HEK293 (cell line): ENCODE measurements around the gene CHRM3.
"Not testable (repeated sequence)": the region's sequence is repeated elsewhere in the genome, so short reads cannot be mapped to it uniquely, and the experiment has no call there.

Experiments used
- CTCF ChIA-PET: fragments of 350-600 bp; formaldehyde crosslinking; extraction: SDS; loops from one replicate; lab custom pipeline; 2021; ENCODE audit warnings: antibody characterized with exemption; lab: Yijun Ruan, JAX
- POLR2A ChIA-PET: fragments of 300-600 bp; formaldehyde crosslinking; extraction: SDS; loops from one replicate; lab custom pipeline; 2020; ENCODE audit warnings: antibody characterized with exemption, inconsistent platforms; lab: Yijun Ruan, JAX
- H3K27ac ChIP-seq: fragments of 200-500 bp; sonication (Bioruptor generic); 2 replicates; pipeline ENCODE4 v1.5.1; 2014; ENCODE audit warnings: low read depth, low read length, control low read depth, inconsistent platforms; ENCODE audit errors: extremely low read depth
- H3K36me3 ChIP-seq, 2 experiments: fragments of 200-500 bp in 1 of 2; sonication (Bioruptor generic) in 1 of 2; 1 replicate in 1 of 2; 2 replicates in 1 of 2; pipeline ENCODE4 v1.5.1; 2014 to 2017; ENCODE audit warnings: inconsistent platforms in 2 of 2, low read length in 2 of 2; ENCODE audit not compliant: control insufficient read depth in 2 of 2, insufficient read depth in 1 of 2
- H3K4me1 ChIP-seq: fragments of 200-500 bp; sonication (Bioruptor generic); 2 replicates; pipeline ENCODE4 v1.5.1; 2014; ENCODE audit warnings: mild to moderate bottlenecking, low read length, inconsistent platforms; ENCODE audit not compliant: control insufficient read depth, insufficient read depth
- H3K4me3 ChIP-seq: 2 replicates; pipeline ENCODE4 v1.5.1; 2011; ENCODE audit warnings: low read depth, mild to moderate bottlenecking, control low read depth, low read length, moderate library complexity
- H3K9me3 ChIP-seq: fragments of 200-500 bp; sonication (Bioruptor generic); 2 replicates; pipeline ENCODE4 v1.5.1; 2014; ENCODE audit warnings: low read depth, low read length, inconsistent platforms; ENCODE audit not compliant: control insufficient read depth, insufficient read depth
- GFI1B ChIP-seq: fragments of 450-650 bp; formaldehyde crosslinking; IDR thresholded peaks from 2 replicates; pipeline ENCODE4 v1.5.1; 2016; ENCODE audit warnings: missing biosample characterization, missing genetic modification characterization
- GLIS2 ChIP-seq: fragments of 450-650 bp; formaldehyde crosslinking; IDR thresholded peaks from 2 replicates; pipeline ENCODE4 v1.5.1; 2016; ENCODE audit warnings: missing biosample characterization, missing genetic modification characterization
- KLF10 ChIP-seq: fragments of 450-650 bp; IDR thresholded peaks from 2 replicates; pipeline ENCODE4 v1.5.1; 2018; ENCODE audit warnings: missing biosample characterization, mild to moderate bottlenecking, missing genetic modification characterization
- YY1 ChIP-seq: fragments of 450-650 bp; formaldehyde crosslinking; IDR thresholded peaks from 2 replicates; pipeline ENCODE4 v1.5.1; 2018; ENCODE audit warnings: missing biosample characterization, missing genetic modification characterization
- ZBTB1 ChIP-seq: fragments of 450-650 bp; formaldehyde crosslinking; IDR thresholded peaks from 2 replicates; pipeline ENCODE4 v1.5.1; 2016; ENCODE audit warnings: missing biosample characterization, missing genetic modification characterization
- ZNF10 ChIP-seq: fragments of 450-650 bp; formaldehyde crosslinking; IDR thresholded peaks from 2 replicates; pipeline ENCODE4 v1.5.1; 2017; ENCODE audit warnings: missing biosample characterization, missing genetic modification characterization
- ZNF133 ChIP-seq: fragments of 450-650 bp; formaldehyde crosslinking; IDR thresholded peaks from 2 replicates; pipeline ENCODE4 v1.5.1; 2016; ENCODE audit warnings: missing biosample characterization, missing genetic modification characterization
- ZNF140 ChIP-seq: fragments of 450-650 bp; formaldehyde crosslinking; IDR thresholded peaks from 2 replicates; pipeline ENCODE4 v1.5.1; 2016; ENCODE audit warnings: missing biosample characterization, missing genetic modification characterization
- ZNF23 ChIP-seq: fragments of 450-650 bp; formaldehyde crosslinking; IDR thresholded peaks from 2 replicates; pipeline ENCODE4 v1.5.1; 2016; ENCODE audit warnings: missing biosample characterization, missing genetic modification characterization, borderline replicate concordance
- ZNF266 ChIP-seq: fragments of 450-650 bp; formaldehyde crosslinking; IDR thresholded peaks from 2 replicates; pipeline ENCODE4 v1.5.1; 2016; ENCODE audit warnings: missing biosample characterization, missing genetic modification characterization, low read depth
- ZNF391 ChIP-seq: fragments of 450-650 bp; formaldehyde crosslinking; IDR thresholded peaks from 2 replicates; pipeline ENCODE4 v1.5.1; 2016; ENCODE audit warnings: low read depth, missing biosample characterization, missing genetic modification characterization, borderline replicate concordance
- ZNF394 ChIP-seq: fragments of 450-650 bp; formaldehyde crosslinking; IDR thresholded peaks from 2 replicates; pipeline ENCODE4 v1.5.1; 2016; ENCODE audit warnings: missing biosample characterization, missing genetic modification characterization, mild to moderate bottlenecking, moderate library complexity, borderline replicate concordance
- ZNF426 ChIP-seq: fragments of 450-650 bp; formaldehyde crosslinking; IDR thresholded peaks from 2 replicates; pipeline ENCODE4 v1.5.1; 2017; ENCODE audit warnings: missing biosample characterization, missing genetic modification characterization, mild to moderate bottlenecking, inconsistent platforms, moderate library complexity
- ZNF548 ChIP-seq: fragments of 450-650 bp; formaldehyde crosslinking; IDR thresholded peaks from 2 replicates; pipeline ENCODE4 v1.5.1; 2016; ENCODE audit warnings: missing biosample characterization, missing genetic modification characterization
- ZNF560 ChIP-seq: fragments of 450-650 bp; formaldehyde crosslinking; IDR thresholded peaks from 2 replicates; pipeline ENCODE4 v1.5.1; 2017; ENCODE audit warnings: missing biosample characterization, missing genetic modification characterization, borderline replicate concordance
- ZNF621 ChIP-seq: fragments of 450-650 bp; formaldehyde crosslinking; IDR thresholded peaks from 2 replicates; pipeline ENCODE4 v1.5.1; 2017; ENCODE audit warnings: missing biosample characterization, missing genetic modification characterization
- ZNF654 ChIP-seq: fragments of 450-650 bp; formaldehyde crosslinking; IDR thresholded peaks from 2 replicates; pipeline ENCODE4 v1.5.1; 2016; ENCODE audit warnings: low read depth, missing biosample characterization, missing genetic modification characterization
- ZNF664 ChIP-seq: fragments of 450-650 bp; formaldehyde crosslinking; IDR thresholded peaks from 2 replicates; pipeline ENCODE4 v1.5.1; 2016; ENCODE audit warnings: missing biosample characterization, missing genetic modification characterization
- ZNF747 ChIP-seq: fragments of 450-650 bp; formaldehyde crosslinking; IDR thresholded peaks from 2 replicates; pipeline ENCODE4 v1.5.1; 2016; ENCODE audit warnings: missing biosample characterization, missing genetic modification characterization
- TF ChIP-seq, protein P1 (sequence below): fragments of 450-650 bp; formaldehyde crosslinking; IDR thresholded peaks from 2 replicates; pipeline ENCODE4 v1.5.1; 2016; ENCODE audit warnings: missing biosample characterization, missing genetic modification characterization, low read depth
- TF ChIP-seq, protein P2 (sequence below): fragments of 450-650 bp; formaldehyde crosslinking; IDR thresholded peaks from 2 replicates; pipeline ENCODE4 v1.5.1; 2017; ENCODE audit warnings: missing biosample characterization, missing genetic modification characterization
- TF ChIP-seq, protein P3 (sequence below): fragments of 450-650 bp; formaldehyde crosslinking; conservative IDR thresholded peaks from 2 replicates; pipeline ENCODE4 v1.5.1; 2016; ENCODE audit warnings: low read depth, missing biosample characterization, missing genetic modification characterization
- TF ChIP-seq, protein P4 (sequence below): fragments of 450-650 bp; formaldehyde crosslinking; conservative IDR thresholded peaks from 2 replicates; pipeline ENCODE4 v1.5.1; 2016; ENCODE audit warnings: low read depth, missing biosample characterization, missing genetic modification characterization

The CHRM3 gene

DNA sequence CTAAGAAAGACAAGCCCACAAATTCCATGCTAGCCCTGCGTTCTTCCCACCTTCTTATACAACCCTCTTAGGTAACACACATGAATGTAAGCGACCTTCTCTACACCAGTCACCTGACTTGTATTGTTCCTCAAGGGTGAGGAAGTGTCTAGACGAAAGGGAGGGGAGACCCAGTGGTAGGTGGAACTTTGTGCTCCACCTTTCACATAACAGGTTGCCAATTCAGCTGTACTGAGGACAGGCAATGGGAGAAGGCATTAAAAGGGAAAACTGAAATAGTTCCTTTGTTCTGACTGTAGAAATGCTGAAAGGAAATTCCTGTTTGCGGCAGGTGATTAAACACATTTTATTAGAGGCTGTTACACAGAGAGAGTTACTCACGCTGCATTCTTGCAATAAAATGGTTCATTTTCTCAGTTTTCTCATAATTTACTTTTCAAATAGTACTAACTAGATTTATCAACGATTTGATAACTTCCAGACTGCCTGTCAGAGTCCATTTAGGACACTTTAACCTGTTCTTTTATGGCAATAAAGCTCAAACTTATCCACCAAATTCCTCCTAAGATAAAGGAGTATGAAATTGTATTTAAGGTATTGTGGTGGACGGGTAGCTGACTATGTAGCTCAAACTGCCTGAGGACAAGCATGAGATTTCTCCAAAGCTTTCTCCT, 17.8 kb upstream of the CHRM3 start:
- CTCF ChIA-PET = no interaction called here
- no peak overlapping the region for H3K4me3 ChIP-seq
- H3K27ac ChIP-seq = no peak overlapping the region
- H3K9me3 ChIP-seq = no peaks in the 10 kb centered on the region
- H3K4me1 ChIP-seq = no peaks in the 10 kb centered on the region
- no peaks in the 10 kb centered on the region for H3K36me3 ChIP-seq
- POLR2A ChIA-PET = no interaction called here
- TF ChIP-seq ZNF548 (tag by site-specific recombination) (no peak), ZNF23 (tag by site-specific recombination) (no peak), ZNF133 (tag by site-specific recombination) (no peak), KLF10 (tag by site-specific recombination) (no peak), ZNF266 (tag by site-specific recombination) (no peak), ZNF747 (tag by site-specific recombination) (no peak), ZNF391 (no peak), GFI1B (tag by site-specific recombination) (no peak), ZNF621 (tag by site-specific recombination) (no peak), ZNF10 (tag by site-specific recombination) (no peak), ZNF664 (tag by site-specific recombination) (no peak), YY1 (tag by site-specific recombination) (no peak), GLIS2 (no peak)
- TF ChIP-seq, protein P1, sequence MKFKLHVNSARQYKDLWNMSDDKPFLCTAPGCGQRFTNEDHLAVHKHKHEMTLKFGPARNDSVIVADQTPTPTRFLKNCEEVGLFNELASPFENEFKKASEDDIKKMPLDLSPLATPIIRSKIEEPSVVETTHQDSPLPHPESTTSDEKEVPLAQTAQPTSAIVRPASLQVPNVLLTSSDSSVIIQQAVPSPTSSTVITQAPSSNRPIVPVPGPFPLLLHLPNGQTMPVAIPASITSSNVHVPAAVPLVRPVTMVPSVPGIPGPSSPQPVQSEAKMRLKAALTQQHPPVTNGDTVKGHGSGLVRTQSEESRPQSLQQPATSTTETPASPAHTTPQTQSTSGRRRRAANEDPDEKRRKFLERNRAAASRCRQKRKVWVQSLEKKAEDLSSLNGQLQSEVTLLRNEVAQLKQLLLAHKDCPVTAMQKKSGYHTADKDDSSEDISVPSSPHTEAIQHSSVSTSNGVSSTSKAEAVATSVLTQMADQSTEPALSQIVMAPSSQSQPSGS = no peak
- TF ChIP-seq, protein P2, sequence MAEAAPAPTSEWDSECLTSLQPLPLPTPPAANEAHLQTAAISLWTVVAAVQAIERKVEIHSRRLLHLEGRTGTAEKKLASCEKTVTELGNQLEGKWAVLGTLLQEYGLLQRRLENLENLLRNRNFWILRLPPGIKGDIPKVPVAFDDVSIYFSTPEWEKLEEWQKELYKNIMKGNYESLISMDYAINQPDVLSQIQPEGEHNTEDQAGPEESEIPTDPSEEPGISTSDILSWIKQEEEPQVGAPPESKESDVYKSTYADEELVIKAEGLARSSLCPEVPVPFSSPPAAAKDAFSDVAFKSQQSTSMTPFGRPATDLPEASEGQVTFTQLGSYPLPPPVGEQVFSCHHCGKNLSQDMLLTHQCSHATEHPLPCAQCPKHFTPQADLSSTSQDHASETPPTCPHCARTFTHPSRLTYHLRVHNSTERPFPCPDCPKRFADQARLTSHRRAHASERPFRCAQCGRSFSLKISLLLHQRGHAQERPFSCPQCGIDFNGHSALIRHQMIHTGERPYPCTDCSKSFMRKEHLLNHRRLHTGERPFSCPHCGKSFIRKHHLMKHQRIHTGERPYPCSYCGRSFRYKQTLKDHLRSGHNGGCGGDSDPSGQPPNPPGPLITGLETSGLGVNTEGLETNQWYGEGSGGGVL (tag by site-specific recombination) = no peak

DNA sequence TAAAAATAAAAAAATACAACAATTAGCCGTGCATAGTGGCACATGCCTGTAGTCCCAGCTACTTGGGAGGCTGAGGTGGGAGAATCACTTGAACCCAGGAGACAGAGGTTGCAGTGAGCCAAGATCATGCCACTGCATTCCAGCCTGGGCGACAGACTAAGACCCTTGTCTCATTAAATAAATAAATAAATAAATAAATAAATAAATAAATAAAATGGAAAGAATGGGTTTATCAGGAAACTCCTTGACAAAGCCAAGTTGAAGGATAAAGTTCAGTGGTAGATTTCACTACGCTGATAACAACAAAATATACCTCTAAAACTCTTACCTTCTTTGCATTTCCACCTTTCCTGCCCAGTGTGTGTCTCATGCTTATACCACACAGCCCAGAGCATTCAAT, 15.5 kb upstream of the CHRM3 start:
- H3K4me3 ChIP-seq, H3K4me1 ChIP-seq, CTCF ChIA-PET, H3K27ac ChIP-seq, H3K9me3 ChIP-seq, H3K36me3 ChIP-seq: not testable (repeated sequence)
- POLR2A ChIA-PET = interaction anchor here (0.6 kb wide), 1 partner anchor 15 kb away, joined by 3 read pairs; the partner anchor contains the start of gene CHRM3
- TF ChIP-seq ZNF140 (tag by site-specific recombination) (peak; percentile 59; the same call in 1 of the 2 replicates), ZNF394 (tag by site-specific recombination) (peak; percentile 73; the same call in 1 of the 2 replicates), ZNF654 (tag by site-specific recombination) (peak; percentile 12; the same call in 1 of the 2 replicates), ZNF560 (0 out of 2 replicates have a peak, but pooled peaks have one; percentile 56), ZBTB1 (tag by site-specific recombination) (0 out of 2 replicates have a peak, but pooled peaks have one; percentile 46), ZNF266 (tag by site-specific recombination) (0 out of 2 replicates have a peak, but pooled peaks have one; percentile 31), ZNF426 (tag by site-specific recombination) (peak; percentile 61)
- TF ChIP-seq, protein P3, sequence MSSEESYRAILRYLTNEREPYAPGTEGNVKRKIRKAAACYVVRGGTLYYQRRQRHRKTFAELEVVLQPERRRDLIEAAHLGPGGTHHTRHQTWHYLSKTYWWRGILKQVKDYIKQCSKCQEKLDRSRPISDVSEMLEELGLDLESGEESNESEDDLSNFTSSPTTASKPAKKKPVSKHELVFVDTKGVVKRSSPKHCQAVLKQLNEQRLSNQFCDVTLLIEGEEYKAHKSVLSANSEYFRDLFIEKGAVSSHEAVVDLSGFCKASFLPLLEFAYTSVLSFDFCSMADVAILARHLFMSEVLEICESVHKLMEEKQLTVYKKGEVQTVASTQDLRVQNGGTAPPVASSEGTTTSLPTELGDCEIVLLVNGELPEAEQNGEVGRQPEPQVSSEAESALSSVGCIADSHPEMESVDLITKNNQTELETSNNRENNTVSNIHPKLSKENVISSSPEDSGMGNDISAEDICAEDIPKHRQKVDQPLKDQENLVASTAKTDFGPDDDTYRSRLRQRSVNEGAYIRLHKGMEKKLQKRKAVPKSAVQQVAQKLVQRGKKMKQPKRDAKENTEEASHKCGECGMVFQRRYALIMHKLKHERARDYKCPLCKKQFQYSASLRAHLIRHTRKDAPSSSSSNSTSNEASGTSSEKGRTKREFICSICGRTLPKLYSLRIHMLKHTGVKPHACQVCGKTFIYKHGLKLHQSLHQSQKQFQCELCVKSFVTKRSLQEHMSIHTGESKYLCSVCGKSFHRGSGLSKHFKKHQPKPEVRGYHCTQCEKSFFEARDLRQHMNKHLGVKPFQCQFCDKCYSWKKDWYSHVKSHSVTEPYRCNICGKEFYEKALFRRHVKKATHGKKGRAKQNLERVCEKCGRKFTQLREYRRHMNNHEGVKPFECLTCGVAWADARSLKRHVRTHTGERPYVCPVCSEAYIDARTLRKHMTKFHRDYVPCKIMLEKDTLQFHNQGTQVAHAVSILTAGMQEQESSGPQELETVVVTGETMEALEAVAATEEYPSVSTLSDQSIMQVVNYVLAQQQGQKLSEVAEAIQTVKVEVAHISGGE (tag by site-specific recombination) = peak; percentile 66
- TF ChIP-seq, protein P4, sequence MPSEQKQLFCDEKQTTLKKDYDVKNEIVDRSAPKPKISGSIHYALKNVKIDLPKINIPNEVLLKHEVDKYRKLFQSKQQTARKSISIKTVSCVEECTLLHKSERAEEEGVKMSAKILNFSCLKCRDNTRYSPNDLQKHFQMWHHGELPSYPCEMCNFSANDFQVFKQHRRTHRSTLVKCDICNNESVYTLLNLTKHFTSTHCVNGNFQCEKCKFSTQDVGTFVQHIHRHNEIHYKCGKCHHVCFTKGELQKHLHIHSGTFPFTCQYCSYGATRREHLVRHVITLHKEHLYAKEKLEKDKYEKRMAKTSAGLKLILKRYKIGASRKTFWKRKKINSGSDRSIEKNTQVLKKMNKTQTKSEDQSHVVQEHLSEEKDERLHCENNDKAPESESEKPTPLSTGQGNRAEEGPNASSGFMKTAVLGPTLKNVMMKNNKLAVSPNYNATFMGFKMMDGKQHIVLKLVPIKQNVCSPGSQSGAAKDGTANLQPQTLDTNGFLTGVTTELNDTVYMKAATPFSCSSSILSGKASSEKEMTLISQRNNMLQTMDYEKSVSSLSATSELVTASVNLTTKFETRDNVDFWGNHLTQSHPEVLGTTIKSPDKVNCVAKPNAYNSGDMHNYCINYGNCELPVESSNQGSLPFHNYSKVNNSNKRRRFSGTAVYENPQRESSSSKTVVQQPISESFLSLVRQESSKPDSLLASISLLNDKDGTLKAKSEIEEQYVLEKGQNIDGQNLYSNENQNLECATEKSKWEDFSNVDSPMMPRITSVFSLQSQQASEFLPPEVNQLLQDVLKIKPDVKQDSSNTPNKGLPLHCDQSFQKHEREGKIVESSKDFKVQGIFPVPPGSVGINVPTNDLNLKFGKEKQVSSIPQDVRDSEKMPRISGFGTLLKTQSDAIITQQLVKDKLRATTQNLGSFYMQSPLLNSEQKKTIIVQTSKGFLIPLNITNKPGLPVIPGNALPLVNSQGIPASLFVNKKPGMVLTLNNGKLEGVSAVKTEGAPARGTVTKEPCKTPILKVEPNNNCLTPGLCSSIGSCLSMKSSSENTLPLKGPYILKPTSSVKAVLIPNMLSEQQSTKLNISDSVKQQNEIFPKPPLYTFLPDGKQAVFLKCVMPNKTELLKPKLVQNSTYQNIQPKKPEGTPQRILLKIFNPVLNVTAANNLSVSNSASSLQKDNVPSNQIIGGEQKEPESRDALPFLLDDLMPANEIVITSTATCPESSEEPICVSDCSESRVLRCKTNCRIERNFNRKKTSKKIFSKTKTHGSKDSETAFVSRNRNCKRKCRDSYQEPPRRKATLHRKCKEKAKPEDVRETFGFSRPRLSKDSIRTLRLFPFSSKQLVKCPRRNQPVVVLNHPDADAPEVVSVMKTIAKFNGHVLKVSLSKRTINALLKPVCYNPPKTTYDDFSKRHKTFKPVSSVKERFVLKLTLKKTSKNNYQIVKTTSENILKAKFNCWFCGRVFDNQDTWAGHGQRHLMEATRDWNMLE = peak; percentile 67; the same call in 1 of the 2 replicates
